ENCODE measurements around the gene MRPL9. TPM values are rescaled to one million over a fixed set of nuclear protein-coding genes. Genes with fewer than 3 reads are reported as not detected.
"Not testable (repeated sequence)": the region's sequence is repeated elsewhere in the genome, so short reads cannot be mapped to it uniquely, and the experiment has no call there.

MRPL9 gene
- total RNA-seq, 2 experiments from 2014 or later = 87.4 to 95.0 TPM

DNA sequence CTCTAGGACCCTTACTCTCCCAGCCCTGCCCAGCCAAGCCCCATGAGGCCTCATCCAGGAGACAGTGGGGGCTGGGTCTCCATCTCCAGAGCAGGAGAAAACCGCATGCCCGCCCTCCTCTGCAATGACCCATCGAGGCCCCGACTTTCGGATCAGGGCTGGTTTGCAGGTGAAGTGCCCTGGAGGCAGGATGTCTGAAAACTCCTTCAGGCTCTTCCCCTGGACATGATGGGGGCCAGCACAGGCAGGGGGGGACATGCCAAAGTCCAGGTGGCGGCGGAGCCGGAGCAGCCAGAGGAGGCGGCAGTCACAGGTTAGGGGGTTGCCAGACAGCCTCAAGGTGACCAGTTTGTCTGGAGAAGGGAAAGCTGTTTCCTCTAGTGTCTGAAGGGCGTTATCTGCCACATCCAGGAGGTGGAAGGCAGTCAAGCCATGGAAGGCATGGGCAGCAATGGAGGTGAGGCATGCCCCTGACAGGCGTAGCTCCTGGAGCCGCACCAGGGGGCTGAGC is 38.1 kb upstream of the MRPL9 start:
- Mint-ChIP-seq H3K4me1 (peaks cover 5% of the 10 kb centered on the region), H3K9me3 (no peaks in the 10 kb centered on the region), H3K27ac (no peak overlapping the region), H3K27me3 (peaks cover 11% of the 10 kb centered on the region), H3K4me3 (no peak overlapping the region), H3K36me3 (no peaks in the 10 kb centered on the region)
- POLR2A ChIA-PET = no interaction called here
- DNase-seq = no peak
- ATAC-seq (ENCODE audit: low read depth) = no peak

GRCh38 chr1:151800830-151801229 is 37.5 kb upstream of the MRPL9 start:
- ATAC-seq (ENCODE audit: low read depth) (no peak), DNase-seq (no peak)
- POLR2A ChIA-PET = no interaction called here
- H3K4me3 Mint-ChIP-seq = no peak overlapping the region
- peaks cover 5% of the 10 kb centered on the region for H3K4me1 Mint-ChIP-seq
- H3K36me3 Mint-ChIP-seq = no peaks in the 10 kb centered on the region
- peaks cover 8% of the 10 kb centered on the region for H3K27me3 Mint-ChIP-seq
- H3K9me3 Mint-ChIP-seq = no peaks in the 10 kb centered on the region
- H3K27ac Mint-ChIP-seq = no peak overlapping the region

GRCh38 chr1:151799179-151800022 is 36.1 kb upstream of the MRPL9 start:
- no peaks in the 10 kb centered on the region for H3K9me3 Mint-ChIP-seq
- POLR2A ChIA-PET = no interaction called here

GRCh38 chr1:151798571-151798970 is 35.3 kb upstream of the MRPL9 start:
- POLR2A ChIA-PET = no interaction called here
- Mint-ChIP-seq H3K27ac (no peak overlapping the region), H3K36me3 (no peaks in the 10 kb centered on the region), H3K4me3 (no peak overlapping the region), H3K9me3 (no peaks in the 10 kb centered on the region), H3K27me3 (peaks cover 7% of the 10 kb centered on the region), H3K4me1 (peaks cover 5% of the 10 kb centered on the region)
- DNase-seq = no peak
- no peak for ATAC-seq (ENCODE audit: low read depth)

More at GRCh38 chr1:151799179-151800022, 36.1 kb upstream of the MRPL9 start:
- no peak overlapping the region for H3K27ac Mint-ChIP-seq
- no peak for DNase-seq
- no peaks in the 10 kb centered on the region for H3K36me3 Mint-ChIP-seq
- peaks cover 5% of the 10 kb centered on the region for H3K4me1 Mint-ChIP-seq
- peaks cover 7% of the 10 kb centered on the region for H3K27me3 Mint-ChIP-seq
- no peak for ATAC-seq (ENCODE audit: low read depth)
- no peak overlapping the region for H3K4me3 Mint-ChIP-seq

DNA sequence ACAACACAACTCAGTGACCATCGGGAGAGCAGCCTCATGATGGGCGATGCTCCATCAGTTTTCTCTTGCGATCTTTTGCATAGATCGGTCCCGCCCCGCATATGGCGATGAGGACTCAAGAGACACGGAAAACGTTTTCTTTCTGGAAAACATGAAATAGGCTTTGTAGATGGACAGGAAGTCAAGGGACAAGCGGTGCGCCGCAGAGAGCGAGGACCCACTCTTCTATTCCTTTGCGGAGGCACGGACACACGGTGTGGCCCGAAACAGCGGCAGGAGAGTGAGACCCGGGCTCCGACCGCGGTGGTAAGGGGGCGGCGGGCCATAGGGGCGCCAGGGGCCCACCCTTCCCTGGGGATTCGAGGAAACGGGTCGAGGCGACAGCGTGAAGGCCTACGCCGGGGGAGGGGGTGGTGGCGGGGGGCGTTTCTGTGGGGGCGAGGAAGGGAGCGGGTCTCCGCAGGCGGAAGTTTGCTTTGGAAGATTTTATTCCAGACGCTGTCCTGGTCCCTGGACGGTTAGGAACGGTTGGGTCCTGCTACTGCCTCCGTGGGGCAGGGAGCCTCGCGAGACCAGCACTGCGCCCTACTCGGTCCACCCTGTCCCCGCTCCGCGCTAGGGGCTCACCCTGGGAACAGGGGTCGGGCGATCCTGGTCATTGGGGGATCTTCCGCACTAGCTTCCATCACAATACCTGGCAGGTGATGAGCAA is 27.8 kb upstream of the MRPL9 start:
- Mint-ChIP-seq H3K27me3 (no peaks in the 10 kb centered on the region), H3K4me3 (peak overlapping the region; percentile 92), H3K36me3 (no peaks in the 10 kb centered on the region), H3K9me3 (no peaks in the 10 kb centered on the region), H3K27ac (peak overlapping the region; percentile 90), H3K4me1 (peaks cover 16% of the 10 kb centered on the region)
- POLR2A ChIA-PET = interaction anchor here (2.2 kb wide), 1 partner anchor 28 kb away, joined by 17 read pairs; the partner anchor contains the start of gene MRPL9
- ATAC-seq (ENCODE audit: low read depth) (no peak), DNase-seq (peak; percentile 49)

DNA sequence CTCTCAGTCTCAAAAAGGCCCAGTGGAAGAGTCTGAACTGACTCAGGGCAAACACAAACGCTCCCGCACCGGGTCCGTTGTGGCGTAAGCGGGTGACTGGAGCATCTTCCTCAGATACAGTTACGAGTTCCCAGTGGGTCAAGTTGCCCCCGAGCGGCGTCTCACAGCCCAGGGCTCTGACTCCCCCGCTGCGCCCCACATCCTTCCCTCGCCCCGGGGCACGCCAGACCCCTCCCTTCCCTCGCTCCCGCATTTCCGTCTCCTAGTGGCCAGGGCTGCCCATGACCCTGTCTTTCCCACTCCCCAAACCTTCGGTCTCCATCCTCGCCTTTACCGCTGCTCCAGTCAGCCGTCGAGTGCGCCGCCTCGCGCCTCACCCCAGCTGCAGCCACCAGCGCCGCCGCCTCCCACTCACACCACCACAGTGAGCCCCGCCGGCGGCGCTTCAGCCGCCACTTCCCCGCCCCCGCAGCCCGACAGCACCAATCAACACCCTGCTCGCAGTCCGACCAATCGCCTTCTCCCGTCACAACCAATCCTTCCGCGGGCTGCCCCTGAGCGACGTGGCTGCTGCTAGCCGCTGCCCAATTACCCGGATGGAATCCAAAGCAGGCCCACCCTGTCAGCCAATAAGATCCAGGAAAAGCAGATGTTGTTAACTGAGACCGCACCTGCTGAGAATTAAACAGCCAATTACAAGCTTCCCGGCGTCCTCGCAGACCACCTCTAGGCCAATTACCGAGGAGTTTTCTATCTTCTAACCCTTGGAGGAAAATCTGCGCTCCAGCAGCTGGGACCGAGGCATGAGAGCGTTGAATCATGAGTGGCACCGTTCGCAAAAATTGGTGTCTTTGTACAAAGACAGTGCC is 27.0 kb upstream of the MRPL9 start, which contains the start of gene TDRKH:
Gene TDRKH, minus strand, starts transcription at position 430 of the 869 bp plus-strand sequence. CDS start 7,478 bp downstream, outside the sequence.
- Mint-ChIP-seq H3K4me3 (peak within 1 kb of the TSS; percentile 92), H3K27me3 (no peaks in the 10 kb centered on the region), H3K27ac (peak within 1 kb of the TSS; percentile 90), H3K36me3 (no peaks in the 10 kb centered on the region), H3K4me1 (peaks cover 16% of the 10 kb centered on the region), H3K9me3 (no peaks in the 10 kb centered on the region)
- POLR2A ChIA-PET = interaction anchor here (0.9 to 2.2 kb wide), 2 partner anchors 14 to 27 kb away, joined by 3 to 17 read pairs; partner anchors contain the start of gene MRPL9
- ATAC-seq (ENCODE audit: low read depth) = peak; percentile 97
- DNase-seq = peak; percentile 95

- no peak overlapping the region for H3K4me3 Mint-ChIP-seq
Measured at GRCh38 chr1:151787689-151788088, 24.4 kb upstream of the MRPL9 start.

GRCh38 chr1:151783796-151784195 is 20.5 kb upstream of the MRPL9 start:
- POLR2A ChIA-PET = interaction anchor here (1.1 kb wide), 1 partner anchor 21 kb away, joined by 3 read pairs; no protein-coding TSS in a partner anchor
- no peak for ATAC-seq (ENCODE audit: low read depth)
- H3K9me3 Mint-ChIP-seq = no peaks in the 10 kb centered on the region
- H3K27ac Mint-ChIP-seq = no peak overlapping the region
- DNase-seq = no peak
- peaks cover 2% of the 10 kb centered on the region for H3K4me1 Mint-ChIP-seq
- H3K27me3 Mint-ChIP-seq = no peaks in the 10 kb centered on the region
- peaks cover 2% of the 10 kb centered on the region for H3K36me3 Mint-ChIP-seq
- H3K4me3 Mint-ChIP-seq = no peak overlapping the region

More at GRCh38 chr1:151787689-151788088, 24.4 kb upstream of the MRPL9 start:
- Mint-ChIP-seq H3K27ac (no peak overlapping the region), H3K36me3 (no peaks in the 10 kb centered on the region), H3K9me3 (no peaks in the 10 kb centered on the region), H3K4me1 (peaks cover 16% of the 10 kb centered on the region), H3K27me3 (no peaks in the 10 kb centered on the region)
- DNase-seq = no peak
- POLR2A ChIA-PET = no interaction called here
- ATAC-seq (ENCODE audit: low read depth) = no peak

GRCh38 chr1:151782741-151783140 is 19.4 kb upstream of the MRPL9 start:
- Mint-ChIP-seq H3K4me3 (no peak overlapping the region), H3K27me3 (no peaks in the 10 kb centered on the region), H3K9me3 (no peaks in the 10 kb centered on the region), H3K27ac (no peak overlapping the region), H3K36me3 (peaks cover 2% of the 10 kb centered on the region), H3K4me1 (peaks cover 2% of the 10 kb centered on the region)
- ATAC-seq (ENCODE audit: low read depth) (no peak), DNase-seq (no peak)
- POLR2A ChIA-PET = no interaction called here

GRCh38 chr1:151782026-151782425 is 18.7 kb upstream of the MRPL9 start:
- H3K4me1 Mint-ChIP-seq; H3K9me3 Mint-ChIP-seq; H3K36me3 Mint-ChIP-seq; POLR2A ChIA-PET; DNase-seq; H3K27me3 Mint-ChIP-seq; H3K4me3 Mint-ChIP-seq; ATAC-seq (ENCODE audit: low read depth); H3K27ac Mint-ChIP-seq: not testable (repeated sequence)

DNA sequence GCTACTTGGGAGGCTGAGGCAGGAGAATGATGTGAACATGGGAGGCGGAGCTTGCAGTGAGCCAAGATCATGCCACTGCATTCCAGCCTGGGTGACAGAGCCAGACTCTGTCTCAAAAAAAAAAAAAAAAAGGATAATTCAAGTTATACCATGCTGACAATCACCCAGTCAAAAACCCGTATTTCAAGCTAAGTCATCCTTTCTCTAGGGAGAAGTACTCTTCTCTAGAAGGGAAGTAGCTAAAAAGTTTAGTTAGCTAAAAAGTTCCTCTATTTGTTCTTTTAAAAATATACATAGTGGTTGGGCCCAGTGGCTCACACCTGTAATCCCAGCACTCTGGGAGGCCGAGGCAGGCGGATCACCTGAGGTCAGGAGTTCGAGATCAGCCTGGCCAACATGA is 17.4 kb upstream of the MRPL9 start:
- H3K9me3 Mint-ChIP-seq; H3K27ac Mint-ChIP-seq; H3K36me3 Mint-ChIP-seq; POLR2A ChIA-PET; ATAC-seq (ENCODE audit: low read depth); DNase-seq; H3K4me1 Mint-ChIP-seq; H3K4me3 Mint-ChIP-seq; H3K27me3 Mint-ChIP-seq: not testable (repeated sequence)

- H3K9me3 Mint-ChIP-seq = no peaks in the 10 kb centered on the region
- H3K4me3 Mint-ChIP-seq = no peak overlapping the region
- H3K36me3 Mint-ChIP-seq = peaks cover 6% of the 10 kb centered on the region
- H3K27ac Mint-ChIP-seq = no peak overlapping the region
- no peaks in the 10 kb centered on the region for H3K27me3 Mint-ChIP-seq
- DNase-seq (no peak), ATAC-seq (ENCODE audit: low read depth) (no peak)
- POLR2A ChIA-PET = no interaction called here
- H3K4me1 Mint-ChIP-seq = peaks cover 2% of the 10 kb centered on the region
Measured at GRCh38 chr1:151779852-151780251, 16.6 kb upstream of the MRPL9 start.

DNA sequence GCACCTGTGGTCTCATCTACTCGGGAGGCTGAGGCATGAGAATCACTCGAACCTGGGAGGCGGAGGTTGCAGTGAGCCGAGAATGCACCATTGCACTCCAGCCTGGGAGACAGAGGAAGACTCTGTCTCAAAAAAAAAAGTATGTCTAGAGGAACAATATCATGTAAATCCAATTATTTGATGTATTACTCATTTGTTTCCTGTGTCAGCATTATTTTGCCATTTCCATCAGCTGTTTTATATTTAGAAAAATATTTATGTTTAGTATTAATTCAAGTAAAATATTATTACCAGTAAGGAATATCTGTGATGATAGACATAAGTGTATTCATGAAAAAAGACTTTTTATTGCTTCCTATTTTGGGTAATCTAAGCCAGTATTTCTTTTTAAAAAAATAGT is 14.0 kb upstream of the MRPL9 start:
- DNase-seq (no peak), ATAC-seq (ENCODE audit: low read depth) (no peak)
- peaks cover 2% of the 10 kb centered on the region for H3K4me1 Mint-ChIP-seq
- no peak overlapping the region for H3K4me3 Mint-ChIP-seq
- POLR2A ChIA-PET = interaction anchor here (0.6 kb wide), 1 partner anchor 186 kb away, joined by 3 read pairs; no protein-coding TSS in a partner anchor
- no peaks in the 10 kb centered on the region for H3K9me3 Mint-ChIP-seq
- no peaks in the 10 kb centered on the region for H3K27me3 Mint-ChIP-seq
- peaks cover 6% of the 10 kb centered on the region for H3K36me3 Mint-ChIP-seq
- no peak overlapping the region for H3K27ac Mint-ChIP-seq

All from activated naive CD8-positive, alpha-beta T cell treated with anti-CD3 and anti-CD28 coated beads, Interleukin-2, amount 10 ng/mL, durations not matched to agents 7 days and 5 days (primary cell).